Fibroblast of skin of back (primary cell): ENCODE measurements around the gene IGFBP7.

Experiments
- DNase-seq: peaks from one replicate; pipeline ENCODE4 v3.0.0-alpha.2; 2013

The IGFBP7 gene

DNA sequence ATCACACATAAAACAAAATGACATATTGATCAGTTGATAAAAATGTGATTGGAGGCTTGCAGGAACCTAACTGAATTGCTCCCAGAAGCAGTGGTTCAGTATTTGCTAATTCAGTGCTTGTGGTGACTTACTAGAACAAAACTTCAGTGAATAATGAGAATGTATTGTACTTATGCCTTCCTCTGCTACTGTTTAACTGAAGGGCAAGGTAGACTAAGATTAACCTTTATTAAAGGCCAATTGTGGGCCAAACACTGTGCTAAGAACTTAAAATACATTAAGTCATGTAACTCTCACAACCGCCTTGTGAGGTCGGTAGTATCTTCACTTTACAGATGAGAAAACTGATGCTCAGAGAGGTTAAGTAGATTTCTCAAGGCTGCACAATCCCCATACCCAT is 14.9 kb downstream of the IGFBP7 start:
- DNase-seq: no peak

DNA sequence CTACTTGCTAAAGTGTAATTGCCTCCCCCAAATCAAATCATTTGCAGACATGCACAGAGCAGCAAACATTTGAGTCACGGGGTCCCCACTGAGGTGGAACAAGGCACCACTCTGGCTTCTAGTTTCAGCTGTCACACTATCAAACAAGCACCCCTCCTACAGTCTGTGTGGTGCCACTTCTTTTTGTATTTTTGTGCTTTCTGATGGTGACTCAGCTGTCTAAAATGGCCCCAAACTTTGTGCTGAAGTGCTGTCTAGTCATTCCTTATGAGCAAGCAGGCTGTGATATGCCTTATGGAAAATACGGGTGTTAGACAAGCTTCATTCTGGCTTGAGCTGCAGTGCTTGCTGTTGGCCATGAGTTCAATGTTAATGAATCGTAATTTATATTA is 15.4 kb downstream of the IGFBP7 start:
- DNase-seq: peak; percentile 89

DNA sequence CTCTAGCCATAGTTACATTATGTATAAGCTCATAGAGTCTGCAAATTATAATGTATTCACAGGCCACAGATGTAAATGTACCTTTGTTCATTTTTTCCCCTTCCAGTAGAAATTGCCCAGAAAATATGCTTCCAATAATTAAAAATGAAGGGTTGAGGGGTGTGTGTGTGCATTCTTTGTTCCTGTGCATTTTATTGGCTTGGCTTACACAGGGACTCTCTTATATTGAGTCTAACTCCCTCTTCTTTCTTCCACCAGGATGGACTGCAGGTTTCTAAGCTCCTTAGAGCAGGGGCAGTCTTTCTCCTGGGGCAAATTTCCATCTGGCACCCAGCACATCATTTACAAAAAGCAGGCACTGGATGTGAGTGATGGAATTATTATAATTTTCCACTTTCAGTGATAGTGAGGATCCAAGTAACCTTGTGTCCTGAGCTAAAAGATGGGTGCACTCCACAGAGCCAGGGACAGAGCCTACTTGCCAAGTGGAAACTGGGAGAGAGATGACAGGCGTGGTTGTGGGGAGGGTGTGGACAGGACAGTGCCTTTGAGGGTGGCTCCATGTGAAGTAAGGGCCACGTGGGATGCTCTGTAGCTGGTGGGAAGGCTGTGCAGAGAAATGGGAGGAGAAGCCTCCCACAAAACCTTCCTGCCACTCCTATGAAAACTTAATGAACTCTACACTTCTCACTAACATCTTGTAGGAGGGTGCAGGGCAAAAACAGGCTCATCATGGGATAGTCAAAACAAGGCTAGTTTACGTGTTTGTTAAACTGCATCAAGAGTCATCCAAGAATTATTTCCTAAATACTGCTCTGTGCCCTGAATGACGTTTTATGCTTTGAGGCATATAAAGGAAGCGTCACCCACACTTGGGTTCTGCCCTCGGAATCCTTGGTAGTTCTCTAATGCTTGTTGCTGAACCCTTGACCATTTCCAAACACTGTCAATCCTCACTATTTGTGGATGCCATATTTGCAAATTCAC is 16.0 kb downstream of the IGFBP7 start:
- DNase-seq: no peak

DNA sequence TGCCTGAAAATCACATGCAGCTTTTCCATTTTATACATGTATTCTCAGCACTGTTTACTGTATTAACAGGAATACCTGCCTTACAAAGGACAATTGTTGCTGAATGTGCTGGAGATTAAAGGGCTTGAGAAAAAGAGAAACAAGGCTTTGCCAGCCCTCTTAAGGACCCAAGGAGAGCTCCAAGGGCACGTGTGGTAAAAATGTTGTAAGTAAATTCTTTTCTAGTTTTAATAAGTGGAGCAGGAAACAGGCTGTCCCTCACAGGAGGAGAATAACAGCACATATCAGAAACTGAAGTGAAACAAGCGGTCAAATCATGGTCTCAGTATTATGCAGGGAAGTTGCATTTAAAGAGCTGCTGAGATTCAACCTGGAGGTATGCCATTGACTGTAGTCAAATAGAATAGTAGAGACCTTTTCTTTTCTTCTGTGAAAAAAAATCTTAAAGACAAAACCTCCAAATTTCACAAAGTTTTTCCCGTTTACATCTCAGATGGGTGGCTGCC is 18.5 kb downstream of the IGFBP7 start:
- DNase-seq: no peak

DNA sequence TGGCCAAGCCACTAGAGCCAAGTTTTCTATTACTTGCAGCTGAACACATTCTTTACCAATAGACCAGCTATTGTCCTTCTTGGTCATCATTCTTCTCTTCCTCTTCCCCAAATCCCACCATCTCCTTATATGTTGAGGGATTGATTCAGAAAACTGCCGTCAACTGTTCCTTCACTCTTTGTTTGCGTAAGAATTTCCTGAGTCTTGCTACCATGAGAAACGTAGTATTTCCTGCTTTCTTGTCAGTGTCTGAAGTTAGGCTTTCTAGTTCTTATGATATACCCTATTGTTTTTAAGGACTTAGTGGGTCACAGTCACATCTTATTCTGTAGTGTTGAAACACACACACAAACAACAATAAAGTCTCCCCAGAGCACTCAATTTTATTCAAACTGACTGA is 20.1 kb downstream of the IGFBP7 start:
- no peak for DNase-seq

DNA sequence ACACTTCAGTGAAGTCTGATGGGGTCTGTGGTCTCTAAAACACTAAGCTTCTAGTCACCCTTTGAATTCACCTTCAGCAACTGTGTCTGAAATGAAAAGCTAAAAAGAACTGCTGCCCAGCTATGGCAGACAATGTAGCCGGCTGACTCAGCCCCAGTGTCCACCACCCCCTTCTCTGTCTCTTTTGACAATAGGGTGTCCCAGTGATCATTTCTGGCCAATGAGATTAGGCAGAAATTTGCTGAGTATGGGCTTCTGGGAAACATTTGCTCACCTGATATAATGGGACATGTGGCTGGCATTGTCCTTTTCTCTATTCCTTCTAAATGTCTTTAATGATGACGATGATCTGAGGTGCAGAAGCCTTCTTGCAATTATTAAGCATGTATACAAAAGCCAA is 20.6 kb downstream of the IGFBP7 start:
- DNase-seq: no peak

DNA sequence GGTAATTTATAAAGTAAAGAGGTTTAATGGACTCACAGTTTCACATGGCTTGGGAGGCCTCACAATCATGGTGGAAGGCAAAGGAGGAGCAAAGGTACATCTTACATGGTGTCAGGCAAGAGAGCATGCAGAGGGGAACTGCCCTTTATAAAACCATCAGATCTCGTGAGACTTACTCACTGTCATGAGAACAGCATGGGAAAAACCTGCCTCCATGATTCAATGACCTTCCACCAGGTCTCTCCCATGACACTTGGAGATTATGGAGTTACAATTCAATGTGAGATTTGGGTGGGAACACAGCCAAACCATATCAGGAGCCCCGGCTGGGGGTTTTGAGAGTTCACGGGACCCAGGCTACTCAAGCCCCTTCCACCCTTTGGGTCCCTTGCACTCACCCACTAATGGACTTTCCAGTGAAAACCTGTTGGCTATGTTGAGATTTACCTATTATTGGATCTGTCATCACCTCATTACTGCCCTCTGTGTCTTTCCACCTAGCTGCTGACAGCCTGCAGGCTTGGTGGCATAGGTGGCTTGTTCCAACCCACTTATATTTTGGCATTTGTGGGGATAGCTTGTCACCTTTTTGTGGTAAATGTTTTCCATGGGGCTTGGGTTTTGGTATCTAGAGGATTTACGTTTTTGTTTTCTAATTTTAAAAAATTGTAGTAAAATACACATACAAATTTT is 24.0 kb downstream of the IGFBP7 start:
- DNase-seq: no peak

DNA sequence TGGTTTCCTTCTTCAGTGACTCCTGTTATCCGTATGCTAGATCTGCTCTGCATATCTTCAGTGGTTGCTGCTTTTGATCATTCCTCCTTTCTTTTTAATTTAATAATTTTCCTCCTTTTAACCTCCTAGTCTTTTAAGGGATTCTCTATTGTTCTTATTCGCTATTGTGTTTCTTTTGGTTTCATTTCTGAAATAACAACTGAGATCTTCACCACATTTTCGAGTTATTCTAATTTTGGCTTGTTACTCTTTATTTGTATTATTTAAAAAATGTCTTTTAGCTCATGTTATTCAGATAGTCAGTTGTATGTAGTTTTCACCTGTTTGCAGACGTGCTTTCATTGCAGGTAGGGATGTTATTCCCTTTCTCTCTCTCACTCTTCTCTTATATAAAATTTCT is 24.9 kb downstream of the IGFBP7 start:
- DNase-seq: no peak

DNA sequence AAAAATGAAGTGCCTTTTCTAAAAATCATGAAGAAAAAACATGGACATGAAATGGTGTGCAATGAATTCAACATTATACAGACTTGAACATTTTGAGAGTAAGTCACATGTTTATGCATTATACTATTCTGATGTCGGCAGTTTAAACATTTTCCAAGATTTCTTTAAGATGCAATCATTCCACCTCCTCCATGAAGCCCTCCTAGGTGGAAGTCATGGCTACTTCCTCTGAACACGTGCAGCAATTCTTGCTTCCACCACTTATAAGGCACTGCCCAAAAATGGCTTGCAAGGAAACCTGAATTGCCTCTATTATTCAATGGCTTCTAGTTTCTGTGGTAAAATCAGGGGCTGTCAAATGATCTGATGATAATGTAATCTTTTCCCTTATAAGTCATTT is 25.8 kb downstream of the IGFBP7 start:
- no peak for DNase-seq

DNA sequence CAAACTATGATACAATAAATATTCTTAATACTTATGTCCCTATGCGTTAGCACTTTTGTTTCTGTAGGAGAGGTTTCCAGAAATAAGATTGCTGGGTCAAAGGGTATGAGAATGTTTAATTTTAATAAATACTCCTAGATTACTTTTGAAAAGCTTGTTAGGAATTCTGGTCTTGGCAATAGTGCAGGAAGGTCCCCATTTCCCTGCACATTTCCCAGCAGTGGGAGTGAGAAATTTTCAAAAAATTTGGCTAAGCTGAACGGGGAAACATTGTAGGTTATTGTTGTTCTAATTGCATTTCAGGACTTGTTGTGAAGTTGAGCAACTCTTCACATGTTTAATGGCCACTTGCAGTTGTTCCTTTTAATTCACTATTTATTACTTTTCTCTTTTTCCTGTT is 27.1 kb downstream of the IGFBP7 start:
- DNase-seq: no peak

DNA sequence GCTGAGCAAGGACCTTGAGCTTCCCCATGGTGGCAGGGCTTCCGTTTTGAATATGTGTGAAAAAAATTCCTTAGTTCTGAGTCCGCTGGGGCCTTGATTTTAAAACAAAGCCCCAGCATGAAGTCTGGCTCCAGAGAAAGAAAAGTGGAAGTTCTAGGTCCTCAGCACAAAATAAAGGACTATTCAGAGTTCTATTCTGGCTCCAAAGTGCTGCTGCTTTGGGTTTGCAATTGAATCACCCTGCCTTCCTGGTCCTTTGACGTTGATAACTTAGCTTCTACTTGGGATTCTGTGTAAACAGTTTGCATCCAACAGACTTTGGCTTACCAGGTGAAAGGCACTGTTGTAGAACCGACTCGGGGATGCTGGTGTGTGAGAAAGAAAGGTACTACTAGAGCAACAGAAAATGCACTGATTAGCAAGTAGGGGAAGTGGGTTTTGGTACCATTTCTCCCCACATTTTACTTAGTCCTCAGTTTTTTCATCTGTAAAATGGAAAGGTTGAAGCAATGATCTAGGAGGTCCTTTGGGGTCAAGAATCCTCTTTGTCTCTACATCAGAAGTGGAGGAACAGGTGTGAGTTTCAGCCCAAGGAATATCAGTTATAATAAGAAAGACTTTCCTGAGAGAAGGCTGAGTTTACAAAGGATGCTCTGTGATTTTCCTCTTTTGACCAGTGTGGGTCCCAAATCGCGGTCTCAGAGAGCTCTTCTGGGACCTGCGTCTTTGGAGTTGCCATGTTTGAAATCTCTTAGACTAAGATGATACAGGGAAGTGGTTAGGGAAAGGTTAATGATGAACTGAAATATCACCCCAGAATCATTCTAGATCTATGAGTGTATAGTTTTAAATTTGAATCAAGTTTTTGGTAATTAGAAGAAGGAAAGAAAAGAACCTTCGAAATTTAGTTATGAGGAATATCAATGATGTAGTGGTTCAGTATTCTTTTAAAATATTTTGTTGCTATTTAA is 28.2 kb downstream of the IGFBP7 start:
- DNase-seq: no peak

DNA sequence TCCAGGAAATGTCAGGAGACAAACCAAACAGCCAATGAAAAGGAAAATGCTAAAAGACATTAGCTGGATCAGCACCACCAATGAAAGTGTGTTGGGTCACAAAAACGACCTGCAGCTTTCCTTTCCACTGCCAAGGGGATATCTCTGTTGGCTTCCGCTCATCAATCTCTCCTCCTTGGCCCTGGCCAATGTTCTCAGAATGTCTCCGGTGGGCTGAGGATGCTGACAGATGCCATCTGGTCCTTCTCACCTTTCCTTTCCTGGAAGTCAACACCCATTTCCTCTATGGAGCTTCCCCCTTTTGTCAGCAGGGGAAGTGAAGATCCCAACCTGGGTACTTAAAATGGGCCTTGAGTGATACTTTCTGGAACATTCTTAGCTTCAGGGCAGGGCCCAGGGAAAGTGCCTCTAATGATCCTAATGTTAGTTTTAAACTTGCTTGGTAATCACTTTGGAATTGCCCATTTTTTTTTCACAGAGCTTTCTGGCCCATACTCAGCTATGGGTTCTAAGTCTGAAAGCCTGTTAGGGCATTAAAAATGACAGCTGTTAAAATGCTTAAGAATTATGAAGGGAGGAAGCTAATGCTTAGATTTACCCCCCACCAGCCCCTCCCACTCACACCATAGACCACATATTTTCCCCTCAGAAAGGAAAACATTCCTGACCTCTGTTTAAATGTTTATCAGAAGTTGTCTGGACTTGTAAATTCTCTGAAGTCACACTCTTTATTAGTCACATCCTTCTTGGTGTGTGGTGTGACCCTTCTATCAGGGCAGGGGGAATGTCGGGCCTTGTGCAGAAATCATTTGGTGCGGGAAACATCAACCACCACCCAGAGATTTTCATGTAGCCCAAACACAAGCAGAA is 29.2 kb downstream of the IGFBP7 start:
- peak; percentile 100 for DNase-seq

DNA sequence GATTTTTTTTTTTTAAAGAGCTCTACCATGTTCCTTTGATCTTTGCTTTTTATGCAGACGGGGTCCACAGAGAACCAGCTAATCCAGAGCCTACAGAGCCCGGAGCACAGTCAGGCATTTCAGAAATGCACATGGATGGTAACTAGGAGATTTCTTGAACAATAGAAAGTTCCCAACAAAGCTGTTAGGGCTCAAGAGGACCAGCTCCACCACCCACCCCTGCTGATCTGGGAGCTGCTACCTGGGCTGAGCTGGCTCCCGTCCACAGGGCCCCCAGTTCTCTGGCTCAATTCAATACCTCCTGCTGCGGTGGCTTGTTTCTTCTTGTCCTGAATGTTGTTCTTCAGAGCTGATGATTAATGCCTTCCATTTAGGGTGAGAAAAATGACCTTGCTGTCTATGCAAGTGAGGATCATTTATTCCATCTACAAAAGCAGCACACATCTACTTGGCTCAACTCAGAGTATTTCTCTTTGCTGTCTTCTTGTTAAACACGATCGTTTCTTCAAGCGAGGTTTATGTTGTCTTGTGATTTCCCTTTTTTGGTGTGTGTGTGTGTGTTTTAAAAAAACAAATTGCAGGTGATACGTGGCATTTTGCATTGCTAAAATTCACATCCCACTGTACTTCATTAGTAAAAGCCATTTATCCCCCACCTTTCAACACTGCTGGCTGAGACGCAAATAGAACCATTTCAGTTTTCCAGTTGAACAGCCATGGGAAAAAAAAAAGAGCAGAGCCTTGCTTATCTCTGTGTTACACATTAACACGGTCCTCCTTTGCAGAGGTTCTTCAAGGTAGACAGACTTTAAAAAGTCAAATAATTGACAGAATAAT is 31.3 kb downstream of the IGFBP7 start:
- DNase-seq: peak; percentile 74

DNA sequence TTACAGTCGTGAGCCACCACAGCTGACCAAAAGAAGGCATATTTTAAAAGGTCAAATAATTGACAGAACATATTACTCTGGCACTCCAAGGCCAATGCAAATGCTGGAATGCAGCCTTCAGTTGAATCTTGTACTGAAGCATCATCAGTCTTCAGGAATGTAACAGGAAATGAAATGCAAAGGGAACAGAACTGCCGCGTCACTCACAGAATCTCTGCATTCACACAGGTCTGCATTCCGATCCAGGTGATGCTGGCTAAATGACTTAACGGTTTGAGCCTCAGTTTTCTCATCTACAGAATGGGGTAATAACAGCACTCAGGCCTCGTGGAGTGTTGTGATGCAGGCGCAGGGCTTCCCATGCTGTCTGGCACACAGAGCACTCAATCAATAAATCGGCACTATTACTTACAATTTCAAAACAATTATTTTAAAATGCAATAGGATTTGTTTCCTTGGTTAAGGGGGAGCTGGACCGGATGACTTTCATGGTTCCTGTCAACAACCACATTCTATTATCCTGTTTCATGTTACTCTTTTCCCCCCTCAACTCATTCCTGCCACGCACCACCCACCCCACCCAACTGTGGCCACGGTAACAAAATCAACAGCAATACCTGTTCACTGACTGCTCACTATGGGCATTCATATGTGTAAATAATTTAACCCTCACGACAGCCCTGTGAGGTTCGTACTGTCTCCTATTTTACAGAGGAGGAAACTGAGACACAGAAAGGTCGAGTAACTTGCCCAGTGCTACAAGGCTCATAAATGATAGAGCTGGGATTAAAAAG is 32.4 kb downstream of the IGFBP7 start:
- DNase-seq: peak; percentile 94

DNA sequence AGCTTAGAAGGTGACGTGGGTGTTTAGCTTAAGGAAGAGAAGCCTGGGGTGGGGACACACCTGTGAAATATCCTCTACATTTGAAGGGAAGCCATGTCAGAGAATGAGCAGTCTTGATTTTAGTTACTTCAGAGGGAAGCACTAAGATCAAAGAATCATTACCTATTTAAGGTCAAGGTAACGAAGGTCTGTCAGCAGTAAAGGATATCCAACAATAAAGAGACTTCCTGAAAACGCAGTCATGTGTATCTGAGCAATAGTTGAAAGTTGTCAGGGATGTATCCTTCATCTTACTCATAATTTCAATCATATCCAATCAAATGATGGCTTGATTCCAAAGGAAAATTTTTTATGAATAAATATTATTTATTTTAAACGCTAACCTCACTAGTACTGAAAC is 33.5 kb downstream of the IGFBP7 start:
- DNase-seq: no peak

DNA sequence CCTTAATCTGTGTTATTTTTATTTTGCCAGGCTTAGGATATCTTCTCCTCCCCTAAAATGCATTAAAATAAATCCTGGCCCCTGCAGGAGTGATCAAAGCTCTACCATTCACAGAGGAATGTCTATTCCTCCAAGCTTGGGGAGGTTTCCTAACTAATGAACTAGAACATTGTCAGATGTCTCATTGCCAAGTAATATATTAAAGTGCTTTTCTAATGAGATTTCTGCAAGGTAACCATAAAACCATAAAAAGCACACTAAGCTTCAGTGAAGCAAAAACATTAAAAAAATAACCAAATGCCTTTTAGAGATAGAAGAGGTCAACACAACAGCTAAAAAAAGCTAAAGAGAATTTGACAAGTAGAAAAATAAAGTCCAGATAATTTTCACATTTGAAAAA is 34.8 kb downstream of the IGFBP7 start:
- no peak for DNase-seq

DNA sequence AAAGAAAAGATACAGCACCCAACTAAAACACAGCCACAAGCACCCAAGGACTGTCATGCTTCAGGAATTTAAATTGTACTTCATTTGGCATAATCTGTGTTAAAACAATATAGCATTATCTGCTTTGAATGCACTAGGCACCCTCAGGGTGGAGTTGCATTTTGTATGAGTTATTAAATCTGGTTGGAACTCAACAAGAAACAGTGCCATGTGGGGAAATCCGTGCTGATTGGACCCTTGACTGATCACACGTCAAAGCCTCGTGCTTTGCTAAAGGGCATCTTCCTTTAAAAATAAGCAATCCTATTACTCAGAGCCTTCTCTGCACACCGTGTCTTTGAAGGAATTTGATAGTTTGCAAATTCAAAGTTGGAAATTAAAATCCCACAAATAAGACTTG is 35.4 kb downstream of the IGFBP7 start:
- peak; percentile 94 for DNase-seq

DNA sequence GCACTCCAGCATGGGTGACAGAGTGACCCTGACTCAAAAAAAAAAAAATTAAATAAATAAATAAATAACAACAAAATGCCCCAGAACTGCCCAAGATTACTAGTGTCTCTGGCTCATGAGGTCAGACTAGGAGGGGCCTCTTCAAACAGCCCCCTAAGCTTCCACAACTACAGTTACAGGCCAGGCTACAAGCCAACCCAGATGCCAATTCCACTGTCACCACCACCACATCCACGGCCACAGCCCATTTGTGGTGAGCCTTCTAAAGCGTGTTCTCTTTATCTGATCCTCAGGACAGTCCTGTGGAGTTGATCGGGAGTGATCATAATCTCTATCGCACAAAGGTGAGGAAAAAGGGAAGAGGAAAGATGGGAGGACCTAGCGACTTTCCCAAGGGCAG is 36.6 kb downstream of the IGFBP7 start:
- no peak for DNase-seq

DNA sequence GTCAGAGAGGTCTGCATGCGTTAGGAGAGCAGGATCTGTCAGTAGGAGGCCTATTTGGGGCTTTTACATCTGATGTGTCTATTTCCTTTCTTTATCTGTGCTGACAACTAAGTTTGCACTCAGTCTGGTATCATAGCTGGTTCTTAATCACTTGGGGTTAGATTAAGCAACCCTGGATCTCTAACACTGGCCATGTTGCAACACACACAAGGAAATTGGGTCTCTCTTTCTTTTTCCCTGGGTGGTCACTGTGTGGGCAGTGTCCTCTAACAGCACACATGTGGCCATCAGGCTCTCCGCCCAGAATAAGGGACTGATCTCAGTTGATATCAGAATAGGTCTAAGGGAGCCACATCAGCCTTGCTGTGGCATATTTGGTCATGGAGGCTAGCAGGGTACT is 38.9 kb downstream of the IGFBP7 start:
- DNase-seq: no peak

DNA sequence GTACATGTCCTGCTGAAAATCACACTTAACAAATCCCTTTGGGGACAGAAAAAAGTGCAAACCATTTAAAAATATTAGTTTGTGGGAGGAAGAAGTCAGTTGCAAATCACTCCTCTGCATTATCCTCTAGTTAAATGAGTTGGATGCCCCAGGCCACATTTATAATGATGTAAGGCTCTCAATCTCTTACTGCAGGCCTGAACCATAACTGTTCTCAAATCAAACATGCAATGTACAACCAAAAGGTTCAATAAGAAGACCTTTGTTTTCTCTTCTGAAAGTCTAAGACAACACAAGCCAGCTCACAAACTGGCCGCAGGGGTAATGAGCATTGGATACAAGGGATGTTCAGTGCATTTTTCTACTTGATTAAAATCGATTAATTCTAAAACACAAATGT is 39.7 kb downstream of the IGFBP7 start:
- DNase-seq: no peak
